MV-4-11 (cell line): ENCODE measurements around the gene ERGIC2.
"Not testable (repeated sequence)": the region's sequence is repeated elsewhere in the genome, so short reads cannot be mapped to it uniquely, and the experiment has no call there.

Experiments
- DNase-seq: peaks from one replicate; lab custom pipeline; 2025; lab: John Stamatoyannopoulos, UW

ERGIC2 gene, protein sequence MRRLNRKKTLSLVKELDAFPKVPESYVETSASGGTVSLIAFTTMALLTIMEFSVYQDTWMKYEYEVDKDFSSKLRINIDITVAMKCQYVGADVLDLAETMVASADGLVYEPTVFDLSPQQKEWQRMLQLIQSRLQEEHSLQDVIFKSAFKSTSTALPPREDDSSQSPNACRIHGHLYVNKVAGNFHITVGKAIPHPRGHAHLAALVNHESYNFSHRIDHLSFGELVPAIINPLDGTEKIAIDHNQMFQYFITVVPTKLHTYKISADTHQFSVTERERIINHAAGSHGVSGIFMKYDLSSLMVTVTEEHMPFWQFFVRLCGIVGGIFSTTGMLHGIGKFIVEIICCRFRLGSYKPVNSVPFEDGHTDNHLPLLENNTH

DNA sequence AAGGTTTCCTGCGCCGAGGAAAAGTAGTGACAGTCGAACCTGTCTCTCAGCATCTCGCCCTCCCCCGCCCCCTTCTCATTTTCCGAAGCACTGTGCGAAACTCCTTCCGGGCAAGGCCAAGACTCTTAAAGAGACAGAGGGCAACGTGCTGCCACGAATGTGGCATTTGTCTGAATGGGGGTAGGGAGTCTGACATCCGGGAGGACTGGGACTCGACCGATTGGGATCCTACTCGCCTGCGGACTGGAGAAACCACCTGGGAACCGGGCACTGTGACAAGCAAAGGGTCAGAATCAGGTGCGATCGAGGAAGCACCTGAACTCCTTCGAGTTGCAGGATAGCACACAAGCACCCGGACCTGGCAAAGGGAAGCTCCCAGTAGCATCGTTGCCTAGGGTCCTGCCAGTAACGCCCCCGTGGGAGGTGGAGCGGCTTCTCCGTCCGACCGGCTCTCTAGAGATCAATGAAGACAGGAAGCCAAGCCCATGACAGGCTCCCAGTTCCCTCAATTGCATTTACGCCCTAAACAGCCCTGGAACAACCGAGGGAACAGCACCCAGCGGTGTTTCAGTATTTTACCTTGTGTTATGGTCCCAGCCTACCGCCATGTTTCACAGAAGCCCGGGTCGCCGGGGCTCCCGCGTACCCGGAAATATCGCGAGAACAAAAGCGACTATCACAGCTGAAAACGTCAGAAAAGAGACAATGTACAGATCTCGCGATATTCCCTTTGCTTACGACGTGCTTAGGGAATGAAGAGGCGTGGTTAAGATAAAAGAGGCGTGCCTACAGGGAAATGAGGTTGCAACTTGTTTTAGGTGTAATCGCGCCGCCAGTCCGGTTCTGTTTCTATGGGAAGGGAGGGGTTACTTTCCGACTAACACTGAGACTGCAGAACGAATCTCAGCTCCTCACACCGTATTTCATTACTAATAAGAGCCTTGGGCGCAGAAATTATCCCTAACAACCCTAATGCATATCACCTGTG is at the start of gene ERGIC2:
ERGIC2 (minus strand) TSS at position 637 of the 988 bp plus-strand sequence. CDS start 9,539 bp downstream, outside the sequence.
- peak; percentile 98 for DNase-seq

DNA sequence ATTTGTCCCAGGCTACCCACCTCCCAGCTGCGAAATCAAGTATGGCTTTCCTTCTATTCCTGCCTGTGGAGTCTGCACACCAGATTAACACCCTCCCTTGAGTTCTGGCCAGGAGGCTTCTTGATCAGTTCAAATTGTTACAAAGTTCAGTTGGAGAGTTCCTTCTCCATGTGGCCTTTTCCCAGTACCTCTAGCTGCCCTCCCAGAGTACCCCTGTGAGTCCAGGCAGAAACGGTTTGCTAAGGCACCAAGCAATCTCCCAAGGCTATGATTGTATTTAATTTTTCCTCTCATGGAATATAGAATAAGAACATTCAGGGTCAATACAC is 49.7 kb upstream of the ERGIC2 start:
- DNase-seq: no peak

DNA sequence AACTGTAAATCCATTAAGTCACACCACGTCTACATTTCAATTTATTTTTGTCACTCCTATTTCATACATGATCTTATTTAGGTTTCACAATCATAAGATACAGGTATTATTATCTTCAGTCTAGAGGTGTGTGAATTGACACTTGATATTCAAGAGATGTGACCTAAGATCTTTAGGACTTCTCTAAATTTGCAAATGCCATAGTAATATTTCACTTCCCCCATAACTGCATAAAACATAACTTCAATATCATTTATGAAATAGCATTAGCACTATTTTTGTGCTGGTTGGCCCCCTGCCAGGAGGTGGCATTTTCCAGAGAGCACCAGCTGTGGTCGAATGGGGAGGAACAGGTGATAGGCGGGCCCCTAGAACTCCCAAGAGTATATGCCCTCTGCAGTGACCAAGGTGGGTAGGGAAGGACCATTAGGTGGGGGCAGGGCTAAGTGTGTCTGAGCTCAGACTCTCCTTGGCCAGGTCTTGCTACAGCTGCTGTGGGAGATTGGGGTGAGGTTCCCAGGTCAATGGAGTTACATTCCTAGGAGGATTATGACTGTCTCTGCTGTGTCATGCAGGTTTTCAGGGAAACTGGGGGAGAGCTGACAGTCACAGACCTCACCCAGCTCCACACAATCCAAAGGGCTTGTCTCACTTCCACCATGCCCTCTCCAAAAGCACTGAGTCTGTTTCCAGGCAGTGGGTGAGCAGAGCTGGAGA is 49.2 kb upstream of the ERGIC2 start:
- DNase-seq: no peak

- DNase-seq: peak; percentile 96
Observed at GRCh38 chr12:29428633-29429032, 47.7 kb upstream of the ERGIC2 start.

- DNase-seq: peak; percentile 92
Observed at GRCh38 chr12:29427964-29428363, 47.0 kb upstream of the ERGIC2 start.

GRCh38 chr12:29426498-29426897 is 45.5 kb upstream of the ERGIC2 start:
- DNase-seq: no peak

GRCh38 chr12:29425722-29426121 is 44.8 kb upstream of the ERGIC2 start:
- no peak for DNase-seq

- DNase-seq: no peak
Observed at GRCh38 chr12:29416748-29417147, 35.8 kb upstream of the ERGIC2 start.

DNA sequence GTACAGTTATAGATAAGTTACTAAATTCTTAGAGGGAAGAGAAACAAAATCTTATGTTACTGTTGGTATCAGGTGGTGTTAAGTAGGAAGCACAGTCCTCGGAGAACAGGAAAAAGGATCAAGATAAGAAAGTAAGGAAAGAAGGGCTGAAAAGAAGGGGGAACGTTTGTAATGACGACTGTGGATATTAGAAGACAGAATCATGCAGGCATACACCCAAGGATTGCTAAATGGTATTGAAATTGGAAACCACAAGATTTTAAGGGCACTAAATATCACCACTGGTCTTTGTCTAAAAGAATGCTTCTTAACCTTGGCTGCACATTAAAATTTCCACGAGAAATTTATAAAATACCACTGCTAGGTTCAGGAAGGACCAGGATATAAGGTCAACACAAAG is 34.1 kb upstream of the ERGIC2 start:
- DNase-seq: no peak

DNA sequence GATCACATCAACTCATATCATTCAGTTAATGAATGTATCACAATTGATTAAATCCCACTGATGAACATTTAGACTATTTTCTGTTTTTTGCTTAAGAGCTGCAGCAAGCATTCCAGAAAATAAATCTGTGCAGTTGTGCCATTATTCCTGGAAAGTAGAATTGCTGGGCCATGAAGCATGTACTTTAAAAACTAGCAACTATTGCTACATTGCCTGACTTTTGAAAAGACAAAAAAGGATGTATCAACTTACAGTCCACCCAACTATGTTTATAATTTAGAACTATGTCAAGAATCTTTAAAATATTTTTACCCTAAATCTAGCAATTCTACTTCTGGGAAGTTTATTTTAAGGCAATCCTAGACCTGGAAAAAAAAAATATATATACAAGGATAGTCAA is 33.4 kb upstream of the ERGIC2 start:
- no peak for DNase-seq

GRCh38 chr12:29405561-29405960 is 24.6 kb upstream of the ERGIC2 start:
- DNase-seq: no peak

DNA sequence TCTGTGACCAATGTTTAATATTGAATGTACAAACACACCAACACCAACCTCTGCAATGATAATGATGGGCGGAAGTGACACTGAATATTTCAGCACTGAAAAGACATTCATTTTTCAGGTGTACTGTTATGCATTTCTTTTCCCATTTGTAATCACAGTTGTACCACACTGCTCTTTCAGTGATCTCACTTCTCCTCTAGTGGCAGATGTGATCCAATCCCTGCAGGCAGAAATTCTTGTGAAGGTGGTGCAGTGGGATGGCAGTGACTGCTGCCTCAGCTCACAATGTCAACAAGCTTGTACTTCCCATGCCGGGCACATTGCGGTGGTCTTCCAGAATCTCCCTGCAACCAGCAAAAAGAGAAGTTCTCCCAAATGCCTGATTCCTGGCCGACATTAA is 23.0 kb upstream of the ERGIC2 start:
- DNase-seq: no peak

GRCh38 chr12:29402437-29402836 is 21.5 kb upstream of the ERGIC2 start:
- DNase-seq: no peak

DNA sequence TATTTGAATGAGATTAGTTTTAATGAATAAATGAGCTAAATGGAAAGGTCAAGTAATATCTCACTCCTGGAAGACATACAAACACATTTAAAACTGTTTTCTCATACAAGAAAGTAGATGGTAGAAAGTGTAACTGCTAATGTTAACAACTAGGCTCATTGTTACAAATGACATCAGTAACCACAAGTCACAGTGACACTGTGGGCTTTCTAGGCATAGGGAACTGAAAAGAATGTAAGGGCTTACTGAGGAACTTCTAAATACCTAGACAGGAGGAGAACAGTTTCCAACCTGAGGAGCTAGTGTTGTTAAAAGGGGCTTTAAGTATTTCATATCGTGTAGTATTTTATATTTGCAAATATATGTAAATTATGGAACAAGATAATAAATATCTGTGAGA is 17.5 kb upstream of the ERGIC2 start:
- peak; percentile 67 for DNase-seq

DNA sequence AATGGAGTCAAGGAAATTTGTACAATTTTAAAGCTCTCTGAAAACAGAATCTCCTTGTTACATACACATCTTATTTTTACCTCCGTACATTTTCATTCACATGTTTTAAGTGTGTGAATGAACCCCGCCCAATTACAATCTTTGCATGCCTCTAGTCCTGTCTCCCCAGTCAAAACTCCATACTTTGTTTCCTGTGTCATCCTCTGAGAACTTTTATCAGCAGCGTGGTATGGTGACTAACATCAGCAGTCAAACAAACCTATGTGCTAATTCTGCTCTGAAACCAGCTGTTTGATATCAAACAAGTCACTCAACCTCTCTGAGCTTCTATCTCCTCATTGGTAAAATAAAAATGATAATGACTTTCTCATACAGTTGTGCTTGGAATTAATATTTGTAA is 15.8 kb upstream of the ERGIC2 start:
- no peak for DNase-seq

GRCh38 chr12:29395356-29395755 is 14.4 kb upstream of the ERGIC2 start:
- no peak for DNase-seq

GRCh38 chr12:29390419-29390818 is 9.4 kb upstream of the ERGIC2 start:
- DNase-seq: not testable (repeated sequence)

DNA sequence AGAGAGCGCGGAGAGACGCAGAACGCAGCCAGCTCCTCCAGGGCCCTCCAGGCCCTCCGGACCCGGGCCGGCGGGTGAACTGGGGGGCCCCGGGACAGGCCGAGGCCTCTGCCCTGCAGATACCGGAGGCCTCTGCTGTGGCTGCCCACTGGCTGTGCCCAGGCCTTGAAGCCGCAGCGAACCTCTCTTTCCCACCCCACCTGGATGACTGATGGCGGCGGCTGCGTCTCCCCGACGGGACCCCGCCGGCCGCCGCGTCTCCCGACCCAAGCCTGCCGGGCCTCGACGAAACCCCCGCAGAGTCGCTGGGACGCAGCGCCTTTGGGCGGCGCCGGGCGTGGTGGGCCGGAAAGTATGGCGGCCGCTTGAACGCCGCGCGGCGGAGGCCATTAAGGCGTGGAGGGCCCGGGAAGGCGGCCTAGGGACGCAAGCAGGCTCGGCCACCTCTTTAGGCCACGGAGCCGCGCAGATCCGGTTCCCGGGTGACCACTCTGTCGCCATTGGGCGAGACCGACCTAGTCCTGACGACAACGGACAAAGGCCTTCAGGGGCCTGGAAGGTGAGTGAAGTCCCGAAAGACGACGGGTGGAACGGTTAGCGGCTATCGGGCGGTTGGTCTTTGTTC is 8.4 kb upstream of the ERGIC2 start:
- DNase-seq: no peak

DNA sequence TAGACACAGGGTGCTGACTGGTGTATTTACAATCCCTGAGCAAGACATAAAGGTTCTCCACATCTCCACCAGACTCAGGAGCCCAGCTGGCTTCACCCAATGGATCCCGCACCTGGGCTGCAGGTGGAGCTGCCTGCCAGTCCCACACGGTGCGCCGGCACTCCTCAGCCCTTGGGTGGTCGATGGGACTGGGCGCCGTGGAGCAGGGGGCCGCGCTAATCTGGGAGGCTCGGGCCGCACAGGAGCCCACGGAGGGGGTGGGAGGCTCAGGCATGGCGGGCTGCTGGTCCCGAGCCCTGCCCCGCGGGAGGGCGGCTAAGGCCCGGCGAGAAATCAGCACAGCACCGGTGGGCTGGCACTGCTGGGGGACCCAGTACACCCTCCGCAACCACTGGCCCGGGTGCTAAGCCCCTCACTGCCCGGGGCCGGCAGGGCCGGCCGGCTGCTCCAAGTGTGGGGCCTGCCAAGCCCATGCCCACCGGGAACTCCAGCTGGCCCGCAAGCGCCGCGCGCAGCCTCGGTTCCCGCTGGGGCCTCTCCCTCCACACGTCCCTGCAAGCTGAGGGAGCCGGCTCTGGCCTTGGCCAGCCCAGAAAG is 5.2 kb upstream of the ERGIC2 start:
- not testable (repeated sequence) for DNase-seq

DNA sequence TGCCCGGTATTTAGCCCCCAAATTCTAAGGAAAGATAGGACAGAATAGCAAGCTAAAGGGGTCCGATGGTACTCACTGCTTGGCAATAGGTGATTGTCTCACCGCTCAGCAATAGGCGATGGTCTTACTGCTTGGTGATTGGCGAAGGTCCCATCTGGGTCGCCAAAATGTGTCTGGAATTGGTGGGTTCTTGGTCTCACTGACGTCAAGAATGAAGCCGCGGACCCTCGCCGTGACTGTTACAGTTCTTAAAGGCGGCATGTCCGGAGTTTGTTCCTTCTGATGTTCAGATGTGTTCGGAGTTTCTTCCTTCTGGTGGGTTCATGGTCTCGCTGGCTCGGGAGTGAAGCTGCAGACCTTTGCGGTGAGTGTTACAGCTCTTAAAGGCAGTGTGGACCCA is 4.2 kb upstream of the ERGIC2 start:
- DNase-seq: not testable (repeated sequence)

DNA sequence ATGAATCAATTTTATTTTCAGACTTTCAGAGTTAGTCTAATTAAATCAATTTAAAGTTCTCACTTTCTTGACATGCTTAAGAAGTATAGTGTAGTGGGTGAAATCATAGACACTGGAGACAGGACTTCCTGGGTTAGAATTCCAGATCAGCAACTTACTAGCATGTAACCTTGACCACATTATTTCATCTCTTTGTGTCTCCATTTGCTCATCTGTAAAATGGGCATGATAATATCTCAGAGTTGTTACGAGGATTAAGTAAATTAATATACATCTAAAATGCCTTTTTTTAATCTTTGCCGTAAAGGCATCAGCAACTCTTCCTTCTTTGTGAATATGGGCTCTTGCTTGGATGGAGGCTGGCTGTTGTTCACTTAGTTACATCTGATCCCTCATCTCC is 1.3 kb upstream of the ERGIC2 start:
- DNase-seq: no peak

DNA sequence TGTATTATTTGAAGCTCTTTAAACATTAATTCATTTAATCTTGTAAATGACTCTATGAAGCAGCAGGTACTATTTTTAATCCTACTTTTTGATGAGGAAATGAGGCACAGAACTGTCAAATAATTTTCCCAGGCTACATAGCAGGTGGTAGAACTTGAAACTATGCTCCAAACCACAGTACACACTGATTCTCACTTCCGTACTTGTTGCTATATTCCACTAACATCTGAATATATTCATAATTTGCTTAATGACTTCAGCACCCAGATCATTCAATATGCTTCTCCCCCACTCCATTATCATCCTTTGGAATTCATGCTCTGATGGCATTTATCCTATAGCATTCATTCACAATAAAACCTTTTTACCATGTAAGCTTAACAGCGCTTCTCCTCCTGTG is 4.9 kb downstream of the ERGIC2 start:
- no peak for DNase-seq
